HG03060 (cell line): ENCODE results near the gene BMF.

Experiments used
- ATAC-seq: cut with Tn5 transposase; IDR thresholded peaks from one replicate; pipeline ENCODE4 v1.9.1; 2021; ENCODE audit warnings: low read depth, moderate number of reproducible peaks; ENCODE audit not compliant: unreplicated experiment

The BMF gene

GRCh38 chr15:40052604-40053003 is 56.1 kb downstream of the BMF start:
- no peak for ATAC-seq

GRCh38 chr15:40051616-40052415 is 56.9 kb downstream of the BMF start:
- ATAC-seq: no peak

DNA sequence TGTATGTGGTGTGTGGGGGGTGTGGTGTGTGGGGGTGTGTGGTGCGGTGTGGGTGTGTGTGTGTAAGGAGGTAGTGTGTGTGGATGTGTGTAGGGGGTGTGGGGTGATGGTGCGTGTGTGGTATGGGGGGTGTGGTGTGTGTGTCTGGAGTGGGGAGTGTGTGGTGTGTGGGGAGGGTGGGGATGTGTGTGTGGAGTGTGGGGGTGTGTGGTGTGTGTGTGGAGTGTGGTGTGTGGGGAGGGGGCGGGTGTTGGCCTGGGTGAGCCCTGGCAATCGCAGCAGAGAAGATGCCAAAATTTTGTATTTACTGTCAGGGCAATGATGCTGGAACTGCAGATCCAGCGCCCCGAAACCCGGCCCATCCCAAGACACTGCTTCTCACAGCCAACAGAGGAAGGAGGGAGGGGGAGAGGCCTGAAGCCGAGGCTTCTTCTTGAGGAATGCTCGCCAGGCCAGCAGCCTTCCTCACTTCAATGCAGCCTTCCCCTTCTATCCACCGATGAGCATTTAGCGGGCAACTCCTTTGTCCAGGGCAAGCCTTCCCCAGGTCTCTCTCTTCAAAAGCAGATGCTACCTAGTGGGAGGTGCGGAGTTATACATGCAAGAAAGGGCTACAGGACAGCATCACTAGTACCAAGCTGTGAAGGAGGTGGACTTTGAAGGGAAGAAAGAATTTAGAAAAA is 57.8 kb downstream of the BMF start:
- ATAC-seq: no peak

- no peak for ATAC-seq
These were observed 59.7 kb downstream of the BMF start for GRCh38 chr15:40048926-40049475.

GRCh38 chr15:40048211-40048792 is 60.4 kb downstream of the BMF start:
- ATAC-seq: no peak

DNA sequence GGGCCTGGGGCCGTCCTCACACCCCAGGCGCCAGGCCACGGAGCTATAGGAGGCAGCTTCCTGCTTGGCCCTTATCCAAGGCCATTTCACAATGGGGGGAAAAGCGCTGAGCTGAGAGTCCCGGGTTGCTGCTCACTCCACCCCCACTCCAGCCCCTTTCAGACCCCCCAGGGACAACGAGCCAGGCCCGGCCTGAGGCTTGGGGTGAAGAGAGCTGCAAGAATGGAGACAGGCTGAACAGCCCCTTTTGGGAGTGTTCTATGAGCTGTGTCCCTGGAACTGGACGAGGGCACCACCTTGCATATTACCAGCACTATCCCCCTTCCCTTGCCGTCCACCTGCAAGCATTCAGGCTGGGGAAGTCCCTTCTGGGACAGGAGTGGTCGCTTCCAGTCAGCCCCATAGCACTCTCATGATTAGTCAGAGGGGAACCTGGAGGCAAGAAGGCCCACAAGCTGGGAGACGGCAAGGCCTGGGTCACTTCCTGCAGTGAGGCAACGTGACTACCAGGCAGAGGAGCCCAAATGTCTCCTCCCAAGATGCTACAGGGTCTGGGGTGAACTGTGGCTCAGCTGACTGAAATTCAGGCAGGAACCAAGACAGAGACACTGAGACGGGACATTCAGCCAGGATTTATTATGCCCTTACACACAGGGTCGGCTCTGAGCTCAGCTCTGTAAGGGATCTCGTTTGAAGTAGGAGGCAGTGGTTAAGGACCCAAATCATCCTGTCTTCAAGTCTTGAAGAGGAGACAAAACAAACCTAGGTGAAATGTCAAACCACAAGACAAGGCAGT is 61.1 kb downstream of the BMF start:
- ATAC-seq: peak; percentile 30

DNA sequence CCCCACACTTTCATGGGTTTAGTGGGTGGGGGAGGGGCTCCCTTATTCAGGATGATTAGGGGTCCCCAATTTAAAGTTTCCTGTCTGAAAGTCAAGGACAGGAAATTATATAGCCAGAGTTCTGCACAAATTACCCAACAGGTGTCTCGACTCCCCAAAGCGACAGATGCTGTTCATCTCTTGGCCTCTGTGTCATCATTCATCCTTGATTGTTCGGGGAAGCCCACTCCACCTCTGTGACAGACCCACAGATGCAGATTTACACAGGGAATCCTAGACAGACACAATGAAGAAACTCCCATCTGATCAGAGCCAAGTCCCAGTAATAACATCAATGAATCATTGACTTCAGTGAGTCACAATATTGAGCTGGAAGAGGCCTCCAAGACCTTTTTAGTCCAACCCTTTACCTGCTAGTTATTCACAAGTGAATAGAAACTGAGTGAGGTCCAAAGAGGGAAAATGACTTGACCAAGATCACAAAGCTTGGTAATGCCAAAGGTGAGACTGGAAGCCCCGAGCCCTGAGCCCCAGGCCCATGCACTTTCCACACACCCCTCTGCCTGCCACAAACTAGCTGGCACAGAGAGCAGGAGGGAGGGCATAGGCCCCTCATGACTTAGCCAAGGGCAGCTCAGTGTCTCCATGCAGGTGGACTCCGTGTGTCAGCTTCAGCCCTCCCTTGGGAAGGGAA is 61.8 kb downstream of the BMF start:
- no peak for ATAC-seq

GRCh38 chr15:40045572-40046217 is 63.0 kb downstream of the BMF start:
- ATAC-seq: no peak

GRCh38 chr15:40044717-40045571 is 63.7 kb downstream of the BMF start:
- no peak for ATAC-seq

DNA sequence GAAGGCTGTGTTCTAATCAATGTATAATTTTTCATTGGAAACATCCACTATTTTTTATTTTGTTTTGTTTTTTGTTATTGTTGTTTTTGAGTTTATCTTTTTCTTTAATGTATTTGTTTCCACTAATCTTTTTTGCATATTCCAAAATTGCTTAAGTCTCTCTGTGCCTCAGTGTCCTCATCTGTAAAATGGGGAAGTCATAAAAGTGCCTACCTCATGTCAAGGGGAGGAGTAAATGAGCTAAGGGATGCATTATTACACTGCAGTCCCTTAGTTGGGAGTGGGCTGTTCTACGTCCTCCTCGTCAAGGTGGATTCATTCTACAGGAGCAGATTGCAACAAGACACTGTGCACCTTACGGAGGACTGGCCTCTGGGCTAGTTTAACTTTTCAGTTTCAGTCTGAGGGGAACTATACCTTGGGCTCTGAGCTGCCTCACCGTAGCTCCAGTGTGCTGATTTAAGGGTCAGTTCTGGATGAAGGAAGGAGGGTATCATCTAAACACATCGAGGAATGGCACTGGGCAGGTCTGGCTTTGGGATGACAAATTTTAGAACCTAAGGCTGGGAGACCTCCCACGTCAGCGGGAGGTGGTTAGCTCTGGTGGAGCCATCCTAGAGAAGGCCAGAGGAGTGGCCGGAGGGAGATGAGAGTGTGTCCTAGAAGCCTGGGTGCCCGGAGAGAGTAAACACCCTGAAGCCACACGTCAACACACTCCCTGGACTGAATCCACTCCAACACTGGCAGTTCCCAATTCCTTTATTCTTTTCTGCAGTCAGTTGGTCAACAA is 64.6 kb downstream of the BMF start:
- ATAC-seq: no peak

- no peak for ATAC-seq
These were observed 65.8 kb downstream of the BMF start for GRCh38 chr15:40042791-40043320.

DNA sequence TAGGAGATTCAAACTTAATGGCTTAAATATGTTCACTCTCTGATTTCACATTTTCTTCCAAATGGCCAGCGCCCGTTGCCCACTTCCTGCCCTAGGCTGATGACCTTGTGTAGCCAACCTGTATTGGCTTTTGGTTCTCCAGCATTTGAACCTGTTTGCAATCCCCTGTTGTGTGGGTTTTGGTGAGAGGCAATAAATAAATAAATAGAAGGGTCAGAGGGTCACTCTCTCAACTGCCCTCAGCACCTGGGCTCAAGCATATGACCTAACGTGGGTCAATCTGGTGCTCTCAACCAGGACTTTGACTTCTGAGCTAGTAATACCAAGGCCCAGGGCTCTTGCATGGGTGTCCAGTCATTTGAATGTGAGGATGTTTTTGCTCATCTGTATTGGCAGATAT is 67.9 kb downstream of the BMF start:
- no peak for ATAC-seq

DNA sequence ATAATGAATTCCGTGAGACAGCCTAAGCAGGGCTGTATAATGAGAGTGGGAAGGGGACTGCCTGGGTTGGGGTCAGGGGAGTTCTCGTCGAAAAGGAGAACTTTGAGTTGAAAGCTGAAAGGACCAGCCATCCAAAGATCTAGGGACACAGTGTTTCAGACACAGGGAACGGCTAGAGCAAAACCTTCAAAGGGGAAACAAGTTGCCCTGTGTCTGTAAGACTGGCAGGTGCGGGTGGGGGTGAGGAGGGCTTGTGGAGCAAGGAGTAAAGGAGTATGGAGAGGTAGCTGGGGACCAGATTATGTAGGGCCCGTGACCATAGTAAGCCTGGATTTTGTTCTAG is 68.4 kb downstream of the BMF start:
- no peak for ATAC-seq

DNA sequence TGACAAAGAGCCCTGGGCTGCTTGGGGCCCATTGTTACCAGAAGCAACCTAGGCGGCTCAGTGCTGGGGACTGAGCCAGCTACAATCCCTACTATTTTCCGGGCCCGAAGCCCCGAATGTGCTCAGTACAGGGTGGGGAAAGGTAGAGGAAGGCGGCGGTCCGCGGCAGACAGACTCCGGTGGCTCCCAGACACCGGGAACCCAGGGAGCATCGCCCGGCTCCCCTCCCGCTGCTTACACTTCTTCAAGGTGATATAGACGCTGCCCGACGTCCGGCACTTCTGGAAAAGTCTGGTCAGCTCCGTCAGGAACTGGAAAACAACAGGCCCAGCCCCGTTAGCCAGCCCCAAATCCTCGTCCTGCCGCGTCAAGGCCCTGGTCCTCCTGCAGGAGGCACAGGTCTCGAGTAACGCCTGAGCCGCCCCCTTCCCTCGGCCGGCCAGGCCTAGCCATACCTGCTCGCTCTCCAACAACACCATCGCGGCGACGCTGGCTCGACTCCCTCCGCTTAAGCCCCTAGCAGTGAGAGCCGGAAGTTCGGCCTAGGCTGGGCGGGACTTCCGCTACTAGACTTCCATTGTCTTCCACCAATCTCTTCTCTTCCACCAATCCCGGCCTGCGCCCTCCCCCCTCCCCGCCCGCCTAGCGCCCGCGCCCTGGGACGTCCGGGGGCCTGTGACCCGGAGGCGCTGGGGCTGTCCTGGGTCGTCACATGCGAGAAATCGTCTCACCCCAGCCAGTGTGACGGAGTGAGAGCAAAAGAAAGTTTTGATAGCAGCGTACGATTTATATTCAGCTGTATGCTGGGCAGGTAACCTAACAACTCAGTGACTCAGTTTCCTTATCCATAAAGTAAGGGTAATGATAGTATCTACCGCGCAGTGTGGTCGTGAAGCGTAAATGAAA is 69.8 kb downstream of the BMF start, which contains the start of gene SRP14:
TSS of gene SRP14 (minus strand) at position 544 of the 906 bp plus-strand sequence. CDS start at position 479, 65 bp downstream.
- ATAC-seq: peak; percentile 77

- ATAC-seq: no peak
These were observed 70.4 kb downstream of the BMF start for GRCh38 chr15:40038275-40038637.
